K562 (cell line): ENCODE data around the gene ERN1. TPM values are rescaled to one million over a fixed set of nuclear protein-coding genes. Genes with fewer than 3 reads are reported as not detected.

Experiments used
- CBX8 ChIP-seq: fragments of 200-600 bp; sonication (generic); IDR thresholded peaks from 2 replicates; pipeline ENCODE4 v1.6.1; 2012; ENCODE audit warnings: borderline replicate concordance, mixed run types, low read depth, mild to moderate bottlenecking, moderate library complexity, mixed read lengths, low read length, control low read depth, inconsistent platforms; ENCODE audit not compliant: poor library complexity, severe bottlenecking; ENCODE audit errors: extremely low read depth
- EZH2 ChIP-seq: IDR thresholded peaks from 2 replicates; pipeline ENCODE4 v1.6.1; 2012; ENCODE audit warnings: low read depth, mild to moderate bottlenecking, inconsistent platforms, low read length, borderline replicate concordance
- FOXA1 ChIP-seq: fragments of 450-650 bp; IDR thresholded peaks from 2 replicates; pipeline ENCODE4 v1.6.1; 2016; ENCODE audit warnings: mild to moderate bottlenecking, borderline replicate concordance
- PCBP1 ChIP-seq: fragments of 200-400 bp; formaldehyde crosslinking; IDR thresholded peaks from 2 replicates; pipeline ENCODE4 v1.6.1; 2018; ENCODE audit warnings: mild to moderate bottlenecking, low read depth, low read length; ENCODE audit not compliant: poor library complexity, severe bottlenecking
- POLR2A ChIP-seq: fragments of 450-650 bp; conservative IDR thresholded peaks from 2 replicates; pipeline ENCODE4 v1.6.1; 2016
- SMAD2 ChIP-seq: fragments of 150-350 bp; IDR thresholded peaks from 2 replicates; pipeline ENCODE4 v1.6.1; 2014; ENCODE audit warnings: low read depth, mild to moderate bottlenecking, low read length
- TEAD1 ChIP-seq, 2 experiments: fragments of 450-650 bp in 1 of 2; sonication (generic) in 1 of 2; formaldehyde crosslinking; IDR thresholded peaks; 2 replicates each; pipeline versions ENCODE4 v1.4.0 to v1.8.0; 2020 to 2022; ENCODE audit warnings: mild to moderate bottlenecking in 2 of 2, missing genetic modification reagents in 1 of 2
- polyA plus RNA-seq, 8 experiments: library from polyadenylated mRNA; depleted of rRNA in 4 of 8; stranded (reverse) in 5 of 8; unstranded in 3 of 8; fragments of >200 nt; fragmentation: Nextera tagmentation in 2 of 8; fragmentation: Illumina TruSeq in 1 of 8; extraction: Ambion mirVana in 2 of 8; extraction: Trizol in 1 of 8; gene quantifications; 2 replicates each; pipeline versions ENCODE4 v1.2.1 to v1.2.3, GENCODE V29; 2011 to 2014; ENCODE audit warnings: inconsistent platforms in 1 of 8, missing spikeins in 1 of 8
- total RNA-seq, 7 experiments: library from RNA; depleted of rRNA in 6 of 7; stranded (reverse); fragments of >200 nt in 6 of 7; fragmentation: Illumina TruSeq in 2 of 7; extraction: Trizol in 2 of 7; gene quantifications; 2 replicates each; pipeline versions ENCODE4 v1.2.1 to v1.2.3, GENCODE V29; 2011 to 2021; ENCODE audit warnings: low replicate concordance in 1 of 7
- TF ChIP-seq, protein P1 (sequence below): fragments of 450-650 bp; IDR thresholded peaks from 2 replicates; pipeline ENCODE4 v1.6.1; 2016; ENCODE audit warnings: mild to moderate bottlenecking, moderate library complexity
- TF ChIP-seq, protein P2 (sequence below), 2 experiments: fragments of 450-650 bp in 1 of 2; sonication (generic) in 1 of 2; formaldehyde crosslinking; conservative IDR thresholded peaks; 2 replicates each; pipeline versions ENCODE4 v1.4.0 to v1.8.1; 2020 to 2022; ENCODE audit warnings: mild to moderate bottlenecking in 1 of 2, missing genetic modification reagents in 1 of 2
- TF ChIP-seq, protein P3 (sequence below): fragments of 250-450 bp; sonication (Bioruptor Pico); IDR thresholded peaks from 2 replicates; pipeline ENCODE4 v1.5.0; 2021; ENCODE audit warnings: mild to moderate bottlenecking, moderate library complexity

ERN1 gene
- total and polyA plus RNA-seq, 9 of the 15 experiments (the other 6 are each of a cell fraction or from before 2014, with no cell fraction given): 2.1 to 22.5 (median 7.3) TPM

DNA sequence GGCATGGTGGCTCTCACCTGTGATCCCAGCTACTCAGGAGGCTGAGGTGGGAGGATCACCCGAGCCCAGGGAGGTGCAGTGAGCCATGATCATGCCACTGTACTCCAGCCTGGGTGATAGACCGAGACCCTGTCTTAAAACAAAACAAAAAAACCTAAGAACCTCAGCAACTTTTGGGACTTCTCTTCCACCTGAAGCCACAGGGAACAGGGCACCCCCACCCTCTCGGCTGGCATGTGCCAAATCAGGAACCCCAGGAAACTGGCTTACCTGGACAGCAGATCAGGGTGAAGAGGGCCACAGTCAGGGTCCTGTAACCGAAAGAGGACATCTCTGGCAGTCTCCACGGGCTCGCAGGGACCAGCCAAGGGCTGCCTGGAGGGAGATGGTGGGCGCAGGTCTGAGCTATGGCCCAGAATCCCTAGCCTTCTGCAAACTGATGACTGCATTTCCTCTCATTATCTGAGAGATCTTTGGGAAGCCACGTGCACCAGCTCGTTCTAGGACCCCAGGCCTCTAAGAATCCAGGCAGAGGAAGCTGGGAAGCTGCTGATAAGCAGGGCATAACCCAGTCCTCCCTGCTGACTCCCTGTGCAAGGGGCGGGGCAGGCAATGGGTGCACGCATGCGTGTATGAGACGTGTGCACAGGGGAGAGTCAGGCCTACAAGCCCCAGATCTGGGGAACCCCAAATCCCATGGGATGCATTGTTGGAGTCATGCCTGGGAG is 123.4 kb downstream of the ERN1 start (continued):
- TF ChIP-seq, protein P1, sequence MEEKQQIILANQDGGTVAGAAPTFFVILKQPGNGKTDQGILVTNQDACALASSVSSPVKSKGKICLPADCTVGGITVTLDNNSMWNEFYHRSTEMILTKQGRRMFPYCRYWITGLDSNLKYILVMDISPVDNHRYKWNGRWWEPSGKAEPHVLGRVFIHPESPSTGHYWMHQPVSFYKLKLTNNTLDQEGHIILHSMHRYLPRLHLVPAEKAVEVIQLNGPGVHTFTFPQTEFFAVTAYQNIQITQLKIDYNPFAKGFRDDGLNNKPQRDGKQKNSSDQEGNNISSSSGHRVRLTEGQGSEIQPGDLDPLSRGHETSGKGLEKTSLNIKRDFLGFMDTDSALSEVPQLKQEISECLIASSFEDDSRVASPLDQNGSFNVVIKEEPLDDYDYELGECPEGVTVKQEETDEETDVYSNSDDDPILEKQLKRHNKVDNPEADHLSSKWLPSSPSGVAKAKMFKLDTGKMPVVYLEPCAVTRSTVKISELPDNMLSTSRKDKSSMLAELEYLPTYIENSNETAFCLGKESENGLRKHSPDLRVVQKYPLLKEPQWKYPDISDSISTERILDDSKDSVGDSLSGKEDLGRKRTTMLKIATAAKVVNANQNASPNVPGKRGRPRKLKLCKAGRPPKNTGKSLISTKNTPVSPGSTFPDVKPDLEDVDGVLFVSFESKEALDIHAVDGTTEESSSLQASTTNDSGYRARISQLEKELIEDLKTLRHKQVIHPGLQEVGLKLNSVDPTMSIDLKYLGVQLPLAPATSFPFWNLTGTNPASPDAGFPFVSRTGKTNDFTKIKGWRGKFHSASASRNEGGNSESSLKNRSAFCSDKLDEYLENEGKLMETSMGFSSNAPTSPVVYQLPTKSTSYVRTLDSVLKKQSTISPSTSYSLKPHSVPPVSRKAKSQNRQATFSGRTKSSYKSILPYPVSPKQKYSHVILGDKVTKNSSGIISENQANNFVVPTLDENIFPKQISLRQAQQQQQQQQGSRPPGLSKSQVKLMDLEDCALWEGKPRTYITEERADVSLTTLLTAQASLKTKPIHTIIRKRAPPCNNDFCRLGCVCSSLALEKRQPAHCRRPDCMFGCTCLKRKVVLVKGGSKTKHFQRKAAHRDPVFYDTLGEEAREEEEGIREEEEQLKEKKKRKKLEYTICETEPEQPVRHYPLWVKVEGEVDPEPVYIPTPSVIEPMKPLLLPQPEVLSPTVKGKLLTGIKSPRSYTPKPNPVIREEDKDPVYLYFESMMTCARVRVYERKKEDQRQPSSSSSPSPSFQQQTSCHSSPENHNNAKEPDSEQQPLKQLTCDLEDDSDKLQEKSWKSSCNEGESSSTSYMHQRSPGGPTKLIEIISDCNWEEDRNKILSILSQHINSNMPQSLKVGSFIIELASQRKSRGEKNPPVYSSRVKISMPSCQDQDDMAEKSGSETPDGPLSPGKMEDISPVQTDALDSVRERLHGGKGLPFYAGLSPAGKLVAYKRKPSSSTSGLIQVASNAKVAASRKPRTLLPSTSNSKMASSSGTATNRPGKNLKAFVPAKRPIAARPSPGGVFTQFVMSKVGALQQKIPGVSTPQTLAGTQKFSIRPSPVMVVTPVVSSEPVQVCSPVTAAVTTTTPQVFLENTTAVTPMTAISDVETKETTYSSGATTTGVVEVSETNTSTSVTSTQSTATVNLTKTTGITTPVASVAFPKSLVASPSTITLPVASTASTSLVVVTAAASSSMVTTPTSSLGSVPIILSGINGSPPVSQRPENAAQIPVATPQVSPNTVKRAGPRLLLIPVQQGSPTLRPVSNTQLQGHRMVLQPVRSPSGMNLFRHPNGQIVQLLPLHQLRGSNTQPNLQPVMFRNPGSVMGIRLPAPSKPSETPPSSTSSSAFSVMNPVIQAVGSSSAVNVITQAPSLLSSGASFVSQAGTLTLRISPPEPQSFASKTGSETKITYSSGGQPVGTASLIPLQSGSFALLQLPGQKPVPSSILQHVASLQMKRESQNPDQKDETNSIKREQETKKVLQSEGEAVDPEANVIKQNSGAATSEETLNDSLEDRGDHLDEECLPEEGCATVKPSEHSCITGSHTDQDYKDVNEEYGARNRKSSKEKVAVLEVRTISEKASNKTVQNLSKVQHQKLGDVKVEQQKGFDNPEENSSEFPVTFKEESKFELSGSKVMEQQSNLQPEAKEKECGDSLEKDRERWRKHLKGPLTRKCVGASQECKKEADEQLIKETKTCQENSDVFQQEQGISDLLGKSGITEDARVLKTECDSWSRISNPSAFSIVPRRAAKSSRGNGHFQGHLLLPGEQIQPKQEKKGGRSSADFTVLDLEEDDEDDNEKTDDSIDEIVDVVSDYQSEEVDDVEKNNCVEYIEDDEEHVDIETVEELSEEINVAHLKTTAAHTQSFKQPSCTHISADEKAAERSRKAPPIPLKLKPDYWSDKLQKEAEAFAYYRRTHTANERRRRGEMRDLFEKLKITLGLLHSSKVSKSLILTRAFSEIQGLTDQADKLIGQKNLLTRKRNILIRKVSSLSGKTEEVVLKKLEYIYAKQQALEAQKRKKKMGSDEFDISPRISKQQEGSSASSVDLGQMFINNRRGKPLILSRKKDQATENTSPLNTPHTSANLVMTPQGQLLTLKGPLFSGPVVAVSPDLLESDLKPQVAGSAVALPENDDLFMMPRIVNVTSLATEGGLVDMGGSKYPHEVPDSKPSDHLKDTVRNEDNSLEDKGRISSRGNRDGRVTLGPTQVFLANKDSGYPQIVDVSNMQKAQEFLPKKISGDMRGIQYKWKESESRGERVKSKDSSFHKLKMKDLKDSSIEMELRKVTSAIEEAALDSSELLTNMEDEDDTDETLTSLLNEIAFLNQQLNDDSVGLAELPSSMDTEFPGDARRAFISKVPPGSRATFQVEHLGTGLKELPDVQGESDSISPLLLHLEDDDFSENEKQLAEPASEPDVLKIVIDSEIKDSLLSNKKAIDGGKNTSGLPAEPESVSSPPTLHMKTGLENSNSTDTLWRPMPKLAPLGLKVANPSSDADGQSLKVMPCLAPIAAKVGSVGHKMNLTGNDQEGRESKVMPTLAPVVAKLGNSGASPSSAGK: peak; percentile 88
- TF ChIP-seq EZH2 (no peak), PCBP1 (no peak), TEAD1 (CRISPR knock-in tag; IDR thresholded peaks at IDR 0.05) (peak in 1 of 2 experiments; percentile 87; a peak in 1 of 4 replicates), FOXA1 (no peak), CBX8 (no peak), SMAD2 (no peak), POLR2A (peak; percentile 77)
- TF ChIP-seq, protein P2, sequence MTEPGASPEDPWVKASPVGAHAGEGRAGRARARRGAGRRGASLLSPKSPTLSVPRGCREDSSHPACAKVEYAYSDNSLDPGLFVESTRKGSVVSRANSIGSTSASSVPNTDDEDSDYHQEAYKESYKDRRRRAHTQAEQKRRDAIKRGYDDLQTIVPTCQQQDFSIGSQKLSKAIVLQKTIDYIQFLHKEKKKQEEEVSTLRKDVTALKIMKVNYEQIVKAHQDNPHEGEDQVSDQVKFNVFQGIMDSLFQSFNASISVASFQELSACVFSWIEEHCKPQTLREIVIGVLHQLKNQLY (CRISPR knock-in tag; conservative IDR thresholded peaks at IDR 0.05): no peak
- TF ChIP-seq, protein P3, sequence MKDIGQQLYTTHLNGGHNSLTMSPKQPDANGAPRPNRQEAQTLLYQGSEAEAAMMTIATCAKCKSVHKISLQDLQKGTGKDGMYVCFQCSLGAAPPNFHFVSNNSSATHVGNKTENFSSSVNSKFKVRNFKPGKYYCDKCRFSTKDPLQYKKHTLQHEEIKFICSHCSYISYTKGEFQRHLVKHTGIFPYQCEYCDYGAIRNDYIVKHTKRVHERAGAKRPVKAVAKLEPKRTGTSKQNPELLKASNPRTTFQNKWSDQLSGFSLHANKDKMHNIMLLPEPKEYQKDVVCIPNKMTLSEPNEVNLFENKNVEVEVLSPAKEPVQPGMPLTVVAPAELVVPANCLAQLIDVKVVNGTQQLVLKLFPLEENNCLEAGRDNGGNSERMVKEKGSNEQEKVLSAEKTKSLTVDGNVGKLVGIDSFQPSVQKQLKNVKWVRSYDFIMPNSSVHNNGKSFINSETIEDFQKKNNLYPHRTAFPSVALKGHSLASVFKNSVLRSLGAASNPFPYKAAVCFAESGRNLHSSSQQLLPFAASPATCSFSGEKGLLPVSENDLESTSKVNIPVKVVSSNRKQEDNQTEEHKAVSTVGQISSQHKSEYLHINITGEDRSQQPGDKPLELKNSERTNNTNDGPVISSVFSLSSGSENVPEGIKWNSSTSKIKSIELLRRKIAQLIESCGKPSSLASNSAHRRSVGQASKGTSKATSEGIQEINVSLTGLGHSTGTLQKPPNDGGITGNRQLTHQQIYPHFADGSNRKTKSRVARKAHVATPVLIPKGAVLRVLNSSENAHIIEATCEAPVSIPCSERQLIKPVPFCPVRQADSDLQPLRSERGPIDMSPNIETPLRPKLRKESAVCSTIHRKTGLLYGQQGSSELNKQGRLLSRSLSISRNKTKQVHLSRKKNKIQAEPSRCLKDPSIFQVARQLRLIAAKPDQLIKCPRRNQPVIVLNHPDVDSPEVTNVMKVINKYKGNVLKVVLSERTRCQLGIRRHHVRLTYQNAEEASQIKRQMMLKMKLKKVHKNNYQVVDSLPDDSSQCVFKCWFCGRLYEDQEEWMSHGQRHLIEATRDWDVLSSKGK (CRISPR knock-in tag): no peak
